GM18505 (cell line): ENCODE results near the gene MRPL48.

Experiments used
- ATAC-seq: cut with Tn5 transposase; IDR thresholded peaks from one replicate; pipeline ENCODE4 v1.9.1; 2021; ENCODE audit not compliant: unreplicated experiment
- POLR2A ChIP-seq: IDR thresholded peaks from 4 replicates; pipeline ENCODE4 v1.6.1; 2011; ENCODE audit warnings: borderline replicate concordance; ENCODE audit not compliant: insufficient read depth, insufficient read length; ENCODE audit errors: extremely low read depth

MRPL48 gene

GRCh38 chr11:73789279-73789670, 1.6 kb downstream of the MRPL48 start:
- no peak for TF ChIP-seq POLR2A
- no peak for ATAC-seq

- no peak for TF ChIP-seq POLR2A
- ATAC-seq = no peak
Measured at GRCh38 chr11:73792584-73792983, 4.9 kb downstream of the MRPL48 start.

GRCh38 chr11:73795925-73796632, 8.4 kb downstream of the MRPL48 start:
- TF ChIP-seq POLR2A = no peak
- ATAC-seq = no peak

GRCh38 chr11:73797457-73797856, 9.8 kb downstream of the MRPL48 start:
- TF ChIP-seq POLR2A = no peak
- no peak for ATAC-seq

GRCh38 chr11:73800276-73800806, 12.7 kb downstream of the MRPL48 start:
- TF ChIP-seq POLR2A = no peak
- ATAC-seq = no peak

- TF ChIP-seq POLR2A = no peak
- ATAC-seq = no peak
Measured at GRCh38 chr11:73801136-73801535, 13.5 kb downstream of the MRPL48 start.

- no peak for TF ChIP-seq POLR2A
- no peak for ATAC-seq
Measured at GRCh38 chr11:73804712-73805111, 17.0 kb downstream of the MRPL48 start.

GRCh38 chr11:73808052-73808451, 20.4 kb downstream of the MRPL48 start:
- ATAC-seq = no peak
- no peak for TF ChIP-seq POLR2A

GRCh38 chr11:73810637-73811036, 23.0 kb downstream of the MRPL48 start:
- no peak for TF ChIP-seq POLR2A
- no peak for ATAC-seq

- ATAC-seq = no peak
- no peak for TF ChIP-seq POLR2A
Measured at GRCh38 chr11:73812234-73812633, 24.6 kb downstream of the MRPL48 start.

GRCh38 chr11:73814812-73815211, 27.1 kb downstream of the MRPL48 start:
- ATAC-seq = no peak
- no peak for TF ChIP-seq POLR2A

- TF ChIP-seq POLR2A = no peak
- no peak for ATAC-seq
Measured at GRCh38 chr11:73818846-73819245, 31.2 kb downstream of the MRPL48 start.

GRCh38 chr11:73830261-73830660, 42.6 kb downstream of the MRPL48 start:
- ATAC-seq = no peak
- no peak for TF ChIP-seq POLR2A

- no peak for TF ChIP-seq POLR2A
- ATAC-seq = no peak
Measured at GRCh38 chr11:73833067-73833466, 45.4 kb downstream of the MRPL48 start.
